PFSK-1 (cell line): ENCODE results near the gene BTRC.

Experiments
- FOXP2 ChIP-seq: optimal IDR thresholded peaks from 2 replicates; pipeline ENCODE3; 2011; ENCODE audit warnings: borderline replicate concordance, control low read depth, inconsistent platforms; ENCODE audit not compliant: insufficient read depth; ENCODE audit errors: extremely low read length, extremely low read depth
- POLR2AphosphoS5 ChIP-seq: IDR thresholded peaks from 2 replicates; pipeline ENCODE4 v1.6.1; 2012; ENCODE audit warnings: low read depth, mild to moderate bottlenecking, control low read depth, low read length, moderate library complexity
- REST ChIP-seq, 2 experiments: IDR thresholded peaks; 2 replicates each; pipeline versions ENCODE4 v1.6.1 to v1.8.0; 2011 to 2012; ENCODE audit warnings: low read depth in 2 of 2, low read length in 2 of 2, control low read depth in 1 of 2, inconsistent platforms in 1 of 2, mild to moderate bottlenecking in 1 of 2, moderate library complexity in 1 of 2; ENCODE audit not compliant: insufficient read depth in 1 of 2
- SIN3A ChIP-seq: IDR thresholded peaks from 2 replicates; pipeline ENCODE4 v1.6.1; 2012; ENCODE audit warnings: mild to moderate bottlenecking, low read length, moderate library complexity, borderline replicate concordance; ENCODE audit not compliant: insufficient read depth
- TAF1 ChIP-seq: IDR thresholded peaks from 2 replicates; pipeline ENCODE4 v1.6.1; 2012; ENCODE audit warnings: low read length, control low read depth, borderline replicate concordance; ENCODE audit not compliant: insufficient read depth

GRCh38 chr10:101402711-101403110 lies 48.7 kb downstream of the BTRC start:
- TF ChIP-seq REST (IDR thresholded peaks at IDR 0.05; ENCODE audit: insufficient read depth in 1 of 2, low read depth in 2 of 2, low read length in 2 of 2), result no peak
- TF ChIP-seq POLR2AphosphoS5, result no peak
- no peak for TF ChIP-seq SIN3A
- TF ChIP-seq TAF1, result no peak
- no peak for TF ChIP-seq FOXP2
